HG02642 (cell line): ENCODE measurements around the gene SPINT1.

Source experiments
- ATAC-seq: cut with Tn5 transposase; IDR thresholded peaks from one replicate; pipeline ENCODE4 v1.9.1; 2021; ENCODE audit warnings: mild to moderate bottlenecking; ENCODE audit not compliant: unreplicated experiment, poor library complexity

The SPINT1 gene, protein sequence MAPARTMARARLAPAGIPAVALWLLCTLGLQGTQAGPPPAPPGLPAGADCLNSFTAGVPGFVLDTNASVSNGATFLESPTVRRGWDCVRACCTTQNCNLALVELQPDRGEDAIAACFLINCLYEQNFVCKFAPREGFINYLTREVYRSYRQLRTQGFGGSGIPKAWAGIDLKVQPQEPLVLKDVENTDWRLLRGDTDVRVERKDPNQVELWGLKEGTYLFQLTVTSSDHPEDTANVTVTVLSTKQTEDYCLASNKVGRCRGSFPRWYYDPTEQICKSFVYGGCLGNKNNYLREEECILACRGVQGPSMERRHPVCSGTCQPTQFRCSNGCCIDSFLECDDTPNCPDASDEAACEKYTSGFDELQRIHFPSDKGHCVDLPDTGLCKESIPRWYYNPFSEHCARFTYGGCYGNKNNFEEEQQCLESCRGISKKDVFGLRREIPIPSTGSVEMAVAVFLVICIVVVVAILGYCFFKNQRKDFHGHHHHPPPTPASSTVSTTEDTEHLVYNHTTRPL

DNA sequence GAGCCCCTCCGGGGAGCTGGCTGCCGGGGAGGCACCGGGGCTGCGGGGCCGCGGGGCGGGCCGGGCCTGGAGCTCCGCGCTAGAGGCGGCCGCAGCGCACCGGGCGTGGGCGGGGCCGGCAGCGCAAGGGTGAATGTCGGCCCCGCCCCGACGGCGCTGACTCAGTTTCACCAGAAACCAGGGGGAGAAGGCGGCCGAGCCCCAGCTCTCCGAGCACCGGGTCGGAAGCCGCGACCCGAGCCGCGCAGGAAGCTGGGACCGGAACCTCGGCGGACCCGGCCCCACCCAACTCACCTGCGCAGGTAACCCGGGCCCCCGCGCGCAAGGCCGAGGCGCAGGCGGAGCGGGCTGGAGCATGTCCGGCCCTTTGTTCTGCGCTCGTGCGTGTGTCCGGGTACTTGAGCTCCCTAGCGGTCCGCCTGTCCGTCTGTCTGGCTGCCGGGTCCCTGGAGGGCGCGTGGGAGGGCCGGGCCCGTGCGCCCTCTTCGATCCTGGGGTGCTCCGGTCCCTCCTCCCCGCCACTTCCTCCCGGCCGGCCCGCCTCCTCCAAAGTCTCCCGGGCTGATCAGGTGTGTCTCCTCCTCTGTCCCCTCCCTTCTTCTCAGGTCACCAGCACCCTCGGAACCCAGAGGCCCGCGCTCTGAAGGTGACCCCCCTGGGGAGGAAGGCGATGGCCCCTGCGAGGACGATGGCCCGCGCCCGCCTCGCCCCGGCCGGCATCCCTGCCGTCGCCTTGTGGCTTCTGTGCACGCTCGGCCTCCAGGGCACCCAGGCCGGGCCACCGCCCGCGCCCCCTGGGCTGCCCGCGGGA lies at the start of gene SPINT1:
Gene SPINT1 (plus strand): TSS at position 164 of the 811 bp plus-strand sequence. CDS start 507 bp downstream, at position 671.
- no peak for ATAC-seq

- no peak for ATAC-seq
Measured at GRCh38 chr15:40796041-40796440, 47.8 kb upstream of the SPINT1 start.

- ATAC-seq, result no peak
Measured at GRCh38 chr15:40796512-40796911, 47.3 kb upstream of the SPINT1 start.

- no peak for ATAC-seq
Measured at GRCh38 chr15:40799523-40799922, 44.3 kb upstream of the SPINT1 start.

DNA sequence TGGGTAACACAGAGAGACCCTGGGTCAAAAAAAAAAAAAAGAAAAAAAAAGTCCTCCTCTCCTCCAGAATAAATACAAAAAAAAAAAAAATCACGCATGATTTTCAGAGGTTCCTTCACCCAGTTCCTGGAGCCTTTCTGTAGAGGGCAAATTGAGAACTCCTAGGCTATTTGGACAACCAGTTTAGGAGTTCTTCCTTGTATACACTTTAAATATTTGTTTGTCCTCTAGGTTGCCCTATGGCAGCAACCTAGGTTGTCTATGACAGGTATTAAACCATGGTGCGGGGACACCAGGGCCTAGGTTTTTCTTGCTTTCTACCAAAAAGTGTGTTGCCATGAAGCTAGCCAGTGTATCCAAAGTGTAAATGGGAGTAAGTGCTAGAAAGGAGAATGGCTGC lies 40.8 kb upstream of the SPINT1 start:
- no peak for ATAC-seq

- no peak for ATAC-seq
Measured at GRCh38 chr15:40803688-40804087, 40.2 kb upstream of the SPINT1 start.

GRCh38 chr15:40806672-40807027 lies 37.2 kb upstream of the SPINT1 start:
- ATAC-seq, result no peak

DNA sequence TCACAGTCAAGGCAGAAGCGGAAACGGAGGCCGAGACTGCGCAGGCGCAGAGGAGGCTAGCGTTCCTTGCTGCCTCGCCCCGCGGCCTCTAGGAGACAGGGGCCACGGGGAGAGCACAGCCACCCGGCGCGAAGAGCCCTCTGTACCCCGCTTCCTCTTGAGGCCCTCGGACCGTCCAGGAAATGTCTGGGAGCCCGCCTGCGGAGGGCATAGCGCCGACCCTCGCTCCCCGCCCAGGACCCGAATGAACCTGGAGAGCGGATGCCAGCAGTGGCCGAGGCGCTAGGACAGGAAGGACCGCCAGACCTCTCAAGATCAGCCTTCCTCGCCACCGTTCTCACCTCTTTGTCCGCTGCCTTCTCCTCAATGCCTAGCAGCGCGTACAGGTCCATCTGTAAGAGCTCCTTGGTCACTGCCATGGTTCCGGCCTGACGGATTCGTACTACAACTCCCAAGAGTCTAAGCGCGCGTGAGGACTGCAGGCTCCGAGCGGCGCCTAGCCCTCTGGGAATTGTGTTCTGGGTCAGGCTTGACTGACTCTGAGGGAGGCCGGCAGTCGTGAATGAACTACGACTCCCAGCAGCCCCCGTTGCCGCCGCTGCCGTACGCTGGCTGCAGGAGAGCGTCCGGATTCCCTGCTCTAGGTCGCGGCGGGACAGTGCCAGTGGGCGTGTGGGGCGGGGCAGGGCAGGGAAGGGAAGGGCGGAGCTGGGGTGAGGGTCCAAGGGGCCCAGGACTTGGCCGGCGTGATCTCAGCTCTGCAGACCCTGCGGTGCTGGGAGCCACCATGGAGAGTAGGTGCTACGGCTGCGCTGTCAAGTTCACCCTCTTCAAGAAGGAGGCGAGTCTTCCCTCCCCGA lies 36.6 kb upstream of the SPINT1 start, which contains the start of the genes DNAJC17 and ZFYVE19:
Gene DNAJC17 (minus strand): TSS at position 446 of the 860 bp plus-strand sequence. CDS start 27 bp downstream, at position 419.
Gene ZFYVE19 (plus strand): TSS at position 62 of the 860 bp plus-strand sequence. CDS start 501 bp downstream, at position 563.
- peak; percentile 92 for ATAC-seq

- ATAC-seq, result no peak
Measured at GRCh38 chr15:40807888-40808461, 35.9 kb upstream of the SPINT1 start.

- no peak for ATAC-seq
Measured at GRCh38 chr15:40808861-40809450, 34.9 kb upstream of the SPINT1 start.

- no peak for ATAC-seq
Measured at GRCh38 chr15:40812721-40813425, 31.0 kb upstream of the SPINT1 start.

DNA sequence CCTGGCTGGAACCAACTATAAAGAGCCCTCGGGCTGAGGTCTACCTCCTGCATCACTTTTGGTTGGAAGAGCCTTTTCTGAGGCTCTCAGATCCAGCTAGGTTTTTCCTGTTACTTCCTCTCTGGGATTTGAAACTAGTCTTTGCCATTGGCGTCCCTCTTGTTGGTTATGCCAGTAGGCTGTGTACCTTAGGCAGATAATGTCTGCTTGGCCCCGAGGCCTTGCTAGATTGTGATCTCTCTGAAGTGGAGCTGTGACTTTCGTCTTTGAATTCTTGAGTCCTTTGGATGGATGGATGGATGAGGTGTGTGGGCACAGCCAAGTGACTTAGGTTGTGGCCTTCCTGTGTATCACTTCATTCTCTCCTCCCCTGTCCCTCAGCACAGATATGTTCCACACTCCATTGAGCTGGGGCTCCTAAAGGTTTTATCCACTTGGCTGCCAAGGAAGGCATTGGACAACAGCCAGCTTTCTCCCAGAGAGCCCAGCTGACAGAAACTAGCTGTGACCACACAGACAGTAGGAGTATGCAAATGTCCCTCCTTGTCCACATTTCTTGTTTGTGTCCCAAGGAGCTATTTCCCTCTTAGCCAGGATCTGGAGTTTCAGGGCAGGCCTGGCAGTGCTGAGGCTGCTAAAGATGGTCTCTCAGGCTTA lies 28.7 kb upstream of the SPINT1 start:
- no peak for ATAC-seq

GRCh38 chr15:40819048-40819447 lies 24.8 kb upstream of the SPINT1 start:
- no peak for ATAC-seq

- no peak for ATAC-seq
Measured at GRCh38 chr15:40821195-40821594, 22.7 kb upstream of the SPINT1 start.

- ATAC-seq, result no peak
Measured at GRCh38 chr15:40823572-40824343, 20.1 kb upstream of the SPINT1 start.

GRCh38 chr15:40825661-40826422 lies 18.0 kb upstream of the SPINT1 start:
- ATAC-seq, result no peak
